GM18505 (cell line): Measurements from ENCODE around the gene HDLBP.
"Not testable (repeated sequence)": the region's sequence is repeated elsewhere in the genome, so short reads cannot be mapped to it uniquely, and the experiment has no call there.

Experiments
- ATAC-seq: cut with Tn5 transposase; IDR thresholded peaks from one replicate; pipeline ENCODE4 v1.9.1; 2021; ENCODE audit not compliant: unreplicated experiment
- POLR2A ChIP-seq: IDR thresholded peaks from 4 replicates; pipeline ENCODE4 v1.6.1; 2011; ENCODE audit warnings: borderline replicate concordance; ENCODE audit not compliant: insufficient read depth, insufficient read length; ENCODE audit errors: extremely low read depth

Gene HDLBP

DNA sequence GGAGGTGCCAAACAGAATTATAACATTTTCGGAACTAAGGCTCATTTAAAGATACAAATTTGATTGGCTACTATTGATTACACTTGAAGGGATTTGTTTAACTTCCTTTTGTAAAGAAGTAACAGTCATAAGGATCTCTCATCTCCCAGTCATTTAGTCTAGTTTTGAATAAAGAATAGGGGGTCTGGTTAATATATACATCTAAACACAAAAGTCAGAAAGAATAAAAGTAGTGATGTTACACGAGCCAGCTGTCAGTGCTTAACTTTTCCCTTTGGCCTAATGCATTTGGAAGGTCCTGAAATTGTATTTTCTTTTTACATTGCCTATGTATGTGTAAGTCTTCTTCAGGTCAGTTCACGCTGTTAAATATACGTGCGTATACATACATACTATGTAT lies 8.3 kb upstream of the HDLBP start:
- TF ChIP-seq POLR2A: no peak
- ATAC-seq: no peak

DNA sequence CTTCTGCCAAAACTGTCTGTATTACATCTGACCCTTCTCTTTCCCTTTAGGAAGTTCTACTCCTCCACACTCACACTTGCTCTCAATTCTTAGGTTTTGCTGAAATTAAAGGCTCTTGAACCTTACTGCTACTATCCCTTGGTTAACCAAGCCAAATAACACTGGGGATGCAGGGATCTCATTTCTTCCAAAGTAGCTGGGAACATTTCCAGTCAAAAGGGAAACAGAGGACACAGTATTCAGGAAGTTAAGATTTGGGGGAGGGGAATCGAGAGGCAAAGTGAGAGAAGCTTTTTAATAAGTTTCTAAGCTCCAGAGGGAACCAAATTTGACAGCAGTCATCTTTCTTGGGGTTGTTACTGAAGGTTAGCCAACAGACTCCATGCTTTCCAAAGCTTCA lies 6.4 kb upstream of the HDLBP start:
- TF ChIP-seq POLR2A: no peak
- no peak for ATAC-seq

DNA sequence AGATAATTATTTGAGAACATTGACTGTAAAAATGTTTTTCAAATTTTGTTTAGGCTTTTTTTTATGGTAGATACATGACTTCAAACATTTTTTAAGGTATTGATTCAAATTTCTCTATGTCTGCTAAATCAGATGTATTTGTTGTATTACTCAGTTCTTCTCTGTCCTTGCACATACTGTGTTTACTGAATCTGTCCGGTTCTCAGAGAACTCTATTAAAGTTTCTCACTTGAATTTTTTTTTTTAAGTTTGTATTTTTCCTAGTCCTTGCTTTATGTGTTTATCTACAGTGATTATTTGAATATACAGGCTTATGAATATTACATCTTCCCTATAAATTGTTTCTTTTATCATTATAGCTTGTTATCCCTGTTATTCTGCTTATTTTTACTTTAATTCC lies 5.6 kb upstream of the HDLBP start:
- ATAC-seq: no peak
- no peak for TF ChIP-seq POLR2A

- TF ChIP-seq POLR2A: no peak
- ATAC-seq: no peak
These were observed 4.9 kb upstream of the HDLBP start for GRCh38 chr2:241320394-241320793.

DNA sequence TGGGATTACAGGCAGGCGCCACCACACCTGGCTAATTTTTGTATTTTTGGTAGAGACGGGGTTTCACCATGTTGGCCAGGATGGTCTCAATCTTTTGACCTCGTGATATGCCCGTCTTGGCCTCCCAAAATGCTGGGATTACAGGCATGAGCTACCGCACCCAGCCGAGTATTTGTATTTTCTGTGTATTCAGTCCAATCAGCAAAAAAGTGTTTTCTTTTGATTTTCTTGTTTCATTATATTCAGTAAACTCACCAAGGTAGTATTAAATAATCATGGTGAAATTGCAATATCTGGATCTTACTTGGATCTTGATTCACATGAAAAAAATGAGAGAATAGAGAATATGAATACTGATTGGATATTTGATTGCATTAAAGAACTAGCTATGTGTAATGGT lies 3.4 kb upstream of the HDLBP start:
- not testable (repeated sequence) for ATAC-seq

DNA sequence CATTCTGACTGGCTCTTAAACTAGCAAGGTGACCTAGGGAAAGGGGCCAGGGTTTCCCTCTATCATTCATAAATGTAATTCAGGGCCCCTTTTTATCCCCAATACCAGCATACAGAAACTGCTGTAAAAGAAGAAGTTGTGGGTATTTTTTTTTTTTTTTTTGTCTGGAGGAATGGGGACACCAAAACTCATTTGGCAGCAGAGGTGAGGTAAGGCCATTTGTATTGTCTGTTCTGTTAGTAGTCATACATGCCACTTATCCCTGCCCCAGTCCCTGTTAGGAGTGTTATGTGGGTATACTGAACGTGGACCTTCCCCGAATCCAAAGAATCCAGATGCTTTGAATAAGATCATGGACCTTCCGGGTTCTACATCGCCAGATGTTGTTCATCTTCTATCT lies 1.9 kb upstream of the HDLBP start:
- no peak for TF ChIP-seq POLR2A
- ATAC-seq: no peak

GRCh38 chr2:241316825-241317224 lies 1.4 kb upstream of the HDLBP start:
- ATAC-seq: no peak
- TF ChIP-seq POLR2A: no peak

DNA sequence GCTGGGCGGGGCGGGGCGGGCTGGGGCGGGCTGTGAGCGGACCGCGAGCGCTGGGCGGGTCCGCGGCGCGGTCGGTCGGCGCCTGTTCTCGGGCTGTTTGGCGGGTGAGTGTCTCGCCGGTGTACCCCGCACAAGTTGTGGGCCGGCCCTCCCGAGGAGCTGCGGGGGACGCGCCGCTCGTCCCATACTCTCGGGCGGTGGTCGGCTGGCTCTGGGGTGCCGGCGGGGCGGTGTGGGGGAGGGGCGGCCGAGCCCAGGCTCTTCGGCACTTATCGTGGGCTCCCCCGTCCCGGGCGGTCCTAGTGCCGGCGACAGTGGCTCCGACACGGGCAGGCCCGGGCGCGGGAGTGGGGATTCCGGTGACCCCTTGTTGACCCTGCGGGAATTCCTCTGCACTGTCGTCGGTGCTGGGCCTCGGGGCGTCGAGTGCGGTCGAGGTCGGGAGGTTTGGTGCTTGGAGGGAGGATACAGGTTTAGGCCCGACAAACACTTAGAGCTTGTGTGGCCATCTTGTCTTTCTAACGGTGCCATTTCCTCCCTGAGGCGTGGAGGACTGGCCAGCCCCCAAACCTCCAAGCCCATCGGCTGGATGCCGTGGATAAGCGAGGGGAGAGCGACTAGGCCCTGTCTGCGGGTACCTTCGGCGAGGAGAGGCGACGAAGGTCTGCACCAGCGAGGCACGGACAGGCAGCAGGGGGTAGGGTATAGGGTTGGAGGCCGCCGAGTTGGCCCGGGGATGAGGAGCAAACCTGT lies 583 bp upstream of the HDLBP start, which contains the start of gene SEPTIN2:
TSS of gene SEPTIN2 (plus strand) at position 47 of the 753 bp plus-strand sequence. CDS start 8,308 bp downstream, outside the sequence.
- peak; percentile 38 for ATAC-seq
- peak; percentile 71 for TF ChIP-seq POLR2A

DNA sequence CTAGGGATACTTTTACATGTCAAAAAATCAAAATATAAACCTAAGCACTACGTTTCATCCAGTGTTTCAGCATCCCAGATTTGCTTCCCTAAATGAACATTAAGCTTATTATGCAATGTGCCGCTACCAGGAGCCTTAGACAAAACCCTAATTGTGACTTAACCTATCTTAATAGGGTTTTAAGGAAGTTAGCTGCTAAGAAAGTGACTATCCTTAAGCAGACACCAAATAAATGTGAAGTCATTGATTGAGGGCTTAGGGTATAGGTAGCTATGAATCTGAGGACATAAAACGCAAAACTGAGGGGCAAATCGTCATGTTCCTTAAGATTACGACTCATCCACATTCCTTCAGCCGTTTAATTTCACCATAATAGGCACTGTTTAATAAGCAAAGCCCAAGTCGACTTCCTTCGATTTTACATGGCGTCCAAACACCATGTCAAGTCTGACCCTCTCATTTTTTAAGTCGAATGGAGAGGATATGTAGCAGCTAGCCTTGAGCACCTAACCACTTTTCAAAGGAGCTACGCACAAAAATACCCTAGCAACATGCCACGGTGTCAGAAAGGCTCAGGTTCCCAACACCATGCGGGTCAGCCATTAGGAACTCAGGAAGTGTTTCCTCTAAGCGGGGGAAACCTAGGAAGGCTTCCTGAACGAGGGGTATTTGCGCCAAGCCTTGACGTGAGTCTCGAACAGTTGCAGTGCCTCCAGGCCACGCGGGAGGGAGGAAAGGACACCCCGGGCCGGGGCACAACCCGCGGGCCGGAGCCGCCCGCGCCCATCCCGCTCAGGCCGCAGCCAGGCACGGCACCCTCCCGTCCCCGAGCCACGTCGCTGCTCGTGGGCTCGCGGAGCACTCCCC lies 1.0 kb downstream of the HDLBP start:
- ATAC-seq: no peak
- TF ChIP-seq POLR2A: peak; percentile 91

DNA sequence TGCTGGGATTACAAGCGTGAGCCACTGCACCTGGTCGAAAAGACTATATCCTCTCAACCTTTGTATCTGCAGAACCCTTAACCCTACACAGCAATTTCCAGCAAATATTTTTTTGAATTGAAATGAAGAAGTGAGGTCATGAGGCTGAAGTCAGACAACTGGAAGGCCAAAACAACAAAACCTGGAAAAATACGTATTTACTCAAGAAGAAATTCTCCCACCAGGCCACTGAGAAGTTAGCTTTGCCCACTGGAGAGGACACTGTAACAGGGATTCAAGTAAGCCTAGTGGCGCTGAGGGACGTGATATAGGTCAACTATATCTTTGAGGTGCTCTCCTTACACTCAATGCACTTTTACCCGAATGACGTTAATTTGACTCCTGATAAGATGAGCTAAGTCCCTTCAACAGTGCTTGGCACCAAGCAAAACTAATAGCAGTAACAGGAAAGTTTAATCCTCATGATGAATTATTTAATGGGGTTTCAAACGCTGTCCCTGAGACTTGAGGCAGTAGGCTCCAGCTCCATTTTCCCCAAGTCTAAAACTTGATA lies 1.9 kb downstream of the HDLBP start:
- no peak for TF ChIP-seq POLR2A
- ATAC-seq: no peak

GRCh38 chr2:241312082-241312481 lies 3.4 kb downstream of the HDLBP start:
- TF ChIP-seq POLR2A: no peak
- no peak for ATAC-seq

DNA sequence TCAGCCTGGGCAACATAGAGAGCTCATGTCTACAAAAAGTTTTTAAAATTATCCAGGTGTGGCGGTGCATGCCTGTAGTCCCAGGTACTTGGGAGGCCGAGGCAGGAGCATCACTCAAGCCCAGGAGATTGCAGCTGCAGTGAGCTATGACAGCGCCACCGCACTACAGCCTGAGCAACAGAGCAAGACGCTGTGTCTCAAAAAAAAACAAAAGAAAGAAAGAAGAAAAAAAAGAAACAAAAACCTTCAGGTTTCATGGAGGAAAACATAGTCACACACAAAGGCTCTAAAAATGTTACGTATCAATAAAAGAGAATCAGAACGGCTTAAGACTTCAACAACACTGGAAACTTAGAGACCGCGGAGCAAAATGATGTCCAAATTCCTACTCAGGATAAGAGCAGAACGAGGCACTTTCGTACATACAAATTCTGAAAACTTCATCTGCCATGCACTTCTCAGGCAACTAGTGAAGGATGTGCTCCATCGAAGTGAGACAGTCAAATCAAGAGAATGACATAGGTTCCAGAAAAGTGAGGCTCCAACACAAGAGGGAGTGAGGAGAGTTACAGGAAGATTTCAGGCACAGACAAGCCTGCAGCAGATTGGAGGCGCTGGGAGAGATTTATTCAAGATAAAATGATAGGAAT lies 4.4 kb downstream of the HDLBP start:
- no peak for TF ChIP-seq POLR2A

DNA sequence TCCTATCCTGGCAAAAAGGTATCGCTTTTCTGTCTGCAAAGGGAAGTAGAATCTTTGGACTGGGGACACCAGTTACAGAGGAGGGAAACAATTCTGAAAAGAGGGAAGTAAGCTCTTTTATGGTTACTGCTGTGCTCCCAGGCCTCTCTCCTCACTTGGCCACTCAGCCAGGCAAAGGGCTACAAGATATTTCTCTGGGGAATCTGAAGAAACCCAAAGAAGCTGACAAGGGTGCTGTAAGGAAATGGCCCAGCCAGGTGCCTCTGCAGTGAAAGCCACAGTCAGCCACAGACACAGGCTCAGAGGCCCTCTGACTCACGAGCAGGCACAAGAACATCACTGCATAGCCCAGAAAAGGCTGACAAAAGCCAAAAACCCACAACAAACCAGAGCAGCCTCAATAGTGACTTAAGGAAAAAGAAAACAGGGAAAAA lies 5.8 kb downstream of the HDLBP start:
- TF ChIP-seq POLR2A: peak; percentile 34
- ATAC-seq: peak; percentile 42

More for the DNA sequence above, 4.4 kb downstream of the HDLBP start:
- no peak for ATAC-seq

DNA sequence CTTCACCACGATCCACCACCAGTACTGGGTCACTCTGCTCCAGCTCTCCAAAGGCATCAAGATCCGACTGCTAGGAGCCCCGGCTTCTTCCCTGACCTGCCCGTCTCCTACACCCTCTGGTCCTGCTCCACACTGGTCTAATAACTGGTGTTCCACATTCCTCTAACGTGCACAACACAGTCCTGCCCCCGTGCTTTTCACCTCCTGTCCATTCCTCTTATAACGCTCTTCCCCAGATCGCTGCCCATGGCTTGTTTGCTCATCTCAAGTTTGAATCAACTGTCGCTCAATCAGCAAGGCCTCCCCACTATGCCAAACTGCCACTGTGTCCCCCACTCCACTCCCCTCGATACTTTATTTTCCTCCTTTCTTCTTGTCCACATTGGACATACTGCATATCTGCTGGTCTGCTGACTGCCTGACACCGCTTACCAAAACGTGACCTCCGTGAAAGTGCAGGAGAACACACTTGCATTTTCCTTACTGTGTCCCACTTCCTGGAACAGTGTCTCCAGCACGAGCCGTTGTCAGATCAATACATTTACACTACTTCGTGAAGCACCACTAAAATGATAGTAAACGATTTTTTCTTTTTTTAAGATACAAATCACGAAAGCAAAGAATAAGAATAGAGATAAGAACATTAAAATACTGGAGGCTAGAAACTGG lies 6.5 kb downstream of the HDLBP start:
- no peak for ATAC-seq
- TF ChIP-seq POLR2A: no peak
